HepG2 (cell line): ENCODE results near the gene RPL5. TPM values are rescaled to one million over a fixed set of nuclear protein-coding genes. Genes with fewer than 3 reads are reported as not detected.

Source experiments
- ATAC-seq: fragments of 200-7000 bp; cut with Tn5 transposase; 3 replicates; pipeline ENCODE4 v1.9.1; 2020; ENCODE audit warnings: mild to moderate bottlenecking, moderate library complexity
- BruUV-seq: library from RNA; stranded (reverse); fragments of 400-500 nt; replicated peaks from 2 replicates; lab custom pipeline; 2021; lab: Mats Ljungman, UMichigan
- CTCF ChIA-PET: fragments of 300-600 bp; formaldehyde crosslinking; extraction: SDS; loops from one replicate; lab custom pipeline; 2021; ENCODE audit warnings: low total read pairs, inconsistent platforms, low intra/inter-chr PET ratio; lab: Yijun Ruan, JAX
- POLR2A ChIA-PET: fragments of 350-600 bp; sonication (Branson Sonifier 250); formaldehyde crosslinking; loops from one replicate; lab custom pipeline; 2020; ENCODE audit warnings: antibody characterized with exemption, inconsistent platforms; lab: Yijun Ruan, JAX
- DNase-seq: peaks from one replicate; pipeline ENCODE4 v3.0.0-alpha.2; 2015; ENCODE audit warnings: low spot score
- FAIRE-seq: peaks from 3 replicates; lab custom pipeline; 2011; peaks lifted over from hg19 to GRCh38; lab: Jason Lieb, UNC
- H2AFZ ChIP-seq: one replicate; pipeline ENCODE4 v1.6.1; 2011; ENCODE audit warnings: low read length, inconsistent platforms
- H3K27ac ChIP-seq: fragments of 300-600 bp; 3 replicates; pipeline ENCODE4 v1.8.0; 2011; ENCODE audit warnings: mixed run types, mild to moderate bottlenecking, mixed read lengths, low read length, inconsistent platforms; ENCODE audit not compliant: insufficient read depth; ENCODE audit errors: extremely low read length
- H3K27me3 ChIP-seq, 2 experiments: fragments of 200-600 bp in 1 of 2; 2 replicates in 1 of 2; 3 replicates in 1 of 2; pipeline versions ENCODE4 v1.6.0 to v1.8.0; 2011; ENCODE audit warnings: low read length in 2 of 2, mild to moderate bottlenecking in 2 of 2, moderate library complexity in 2 of 2, inconsistent platforms in 1 of 2; ENCODE audit not compliant: insufficient read depth in 2 of 2, control insufficient read depth in 1 of 2
- H3K36me3 ChIP-seq, 2 experiments: fragments of 200-600 bp in 1 of 2; replicated peaks in 1 of 2; 2 replicates in 1 of 2; 3 replicates in 1 of 2; pipeline versions ENCODE4 v1.5.1 to v1.8.0; 2011; ENCODE audit warnings: low read length in 2 of 2, inconsistent platforms in 1 of 2; ENCODE audit not compliant: insufficient read depth in 2 of 2, control insufficient read depth in 1 of 2
- H3K4me1 ChIP-seq: 2 replicates; pipeline ENCODE4 v1.5.1; 2012; ENCODE audit warnings: low read length, inconsistent platforms; ENCODE audit not compliant: insufficient read depth
- H3K4me2 ChIP-seq: 2 replicates; pipeline ENCODE4 v1.6.0; 2011; ENCODE audit warnings: low read depth, low read length, inconsistent platforms
- H3K4me3 ChIP-seq, 3 experiments: fragments of 200-600 bp in 1 of 3; sonication (generic), shearing (Covaris generic) in 1 of 3; replicated peaks in 1 of 3; 2 replicates each; pipeline ENCODE4 v1.5.1; 2011 to 2016; ENCODE audit warnings: low read length in 3 of 3, inconsistent platforms in 2 of 3, low read depth in 2 of 3, mild to moderate bottlenecking in 2 of 3, control low read depth in 1 of 3, mixed read lengths in 1 of 3; ENCODE audit not compliant: insufficient read depth in 1 of 3
- H3K79me2 ChIP-seq: one replicate; pipeline ENCODE4 v1.6.1; 2011; ENCODE audit warnings: low read length, inconsistent platforms; ENCODE audit not compliant: insufficient read depth
- H3K9ac ChIP-seq: 2 replicates; pipeline ENCODE4 v1.6.0; 2011; ENCODE audit warnings: mild to moderate bottlenecking, low read depth, low read length, inconsistent platforms; ENCODE audit not compliant: insufficient read depth
- H3K9me3 ChIP-seq: 2 replicates; pipeline ENCODE4 v1.5.1; 2012; ENCODE audit warnings: mild to moderate bottlenecking, low read length
- H4K20me1 ChIP-seq: 2 replicates; pipeline ENCODE4 v1.6.0; 2011; ENCODE audit warnings: inconsistent platforms, mild to moderate bottlenecking, low read length, moderate library complexity; ENCODE audit not compliant: insufficient read depth
- ADNP ChIP-seq: sonication (generic); formaldehyde crosslinking; IDR thresholded peaks from 2 replicates; pipeline ENCODE4 v1.4.0; 2020; ENCODE audit warnings: missing genetic modification reagents
- CEBPB ChIP-seq: IDR thresholded peaks from 2 replicates; pipeline ENCODE4 v1.6.1; 2011; ENCODE audit warnings: low read depth, low read length, improper control_type of control experiment, borderline replicate concordance
- CSRNP2 ChIP-seq: sonication (generic); formaldehyde crosslinking; conservative IDR thresholded peaks from 2 replicates; pipeline ENCODE4 v1.8.0; 2022; ENCODE audit warnings: low read depth, missing genetic modification reagents
- DPF2 ChIP-seq: sonication (generic); formaldehyde crosslinking; IDR thresholded peaks from 2 replicates; pipeline ENCODE4 v1.4.0; 2020; ENCODE audit warnings: mild to moderate bottlenecking, low read depth, missing genetic modification reagents, borderline replicate concordance
- MTF2 ChIP-seq: sonication (generic); formaldehyde crosslinking; IDR thresholded peaks from 2 replicates; pipeline ENCODE4 v1.5.0; 2020; ENCODE audit warnings: missing genetic modification reagents, borderline replicate concordance
- NFYB ChIP-seq: sonication (generic); formaldehyde crosslinking; IDR thresholded peaks from 2 replicates; pipeline ENCODE4 v1.4.0; 2020; ENCODE audit warnings: missing genetic modification reagents
- RFXAP ChIP-seq: sonication (generic); formaldehyde crosslinking; IDR thresholded peaks from 2 replicates; pipeline ENCODE4 v1.4.0; 2020; ENCODE audit warnings: missing genetic modification reagents, borderline replicate concordance
- SP5 ChIP-seq: IDR thresholded peaks from 2 replicates; pipeline ENCODE4 v1.6.1; 2016; ENCODE audit warnings: low read depth, borderline replicate concordance
- ZBTB4 ChIP-seq: sonication (generic); formaldehyde crosslinking; IDR thresholded peaks from 2 replicates; pipeline ENCODE4 v1.4.0; 2020; ENCODE audit warnings: missing genetic modification reagents, mild to moderate bottlenecking, borderline replicate concordance
- ZEB1 ChIP-seq: IDR thresholded peaks from 2 replicates; pipeline ENCODE4 v1.6.1; 2012; ENCODE audit warnings: mild to moderate bottlenecking, low read depth, inconsistent platforms; ENCODE audit not compliant: insufficient replicate concordance
- ZFP41 ChIP-seq: sonication (generic); formaldehyde crosslinking; IDR thresholded peaks from 2 replicates; pipeline ENCODE4 v1.4.0; 2020; ENCODE audit warnings: mild to moderate bottlenecking, missing genetic modification reagents, borderline replicate concordance
- ZNF142 ChIP-seq: sonication (generic); formaldehyde crosslinking; IDR thresholded peaks from 2 replicates; pipeline ENCODE4 v1.4.0; 2020; ENCODE audit warnings: missing genetic modification reagents
- WGBS: methylation state at CpG from one replicate; pipeline ENCODE4 v1.1.6; 2017; ENCODE audit warnings: low lambda C conversion rate; 5-methylcytosine and 5-hydroxymethylcytosine counted together
- in situ Hi-C: cut with HindIII; loops from 2 replicates; pipeline ENCODE4 v1.10.0; 2017; ENCODE audit warnings: low pct_unique_long_range_greater_than_20kb; ENCODE audit not compliant: extremely low pct_ligation_motif_present
- intact Hi-C: fragments of 100-400 bp; cut with micrococcal nuclease; formaldehyde crosslinking; loops from one replicate; pipeline ENCODE4 v1.10.0; 2022; ENCODE audit not compliant: unreplicated experiment
- polyA plus RNA-seq, 8 experiments: library from polyadenylated mRNA; depleted of rRNA in 3 of 8; stranded (reverse) in 7 of 8; unstranded in 1 of 8; fragments of >200 nt; fragmentation: Illumina TruSeq in 4 of 8; extraction: Trizol in 4 of 8; gene quantifications; 2 replicates each; pipeline versions ENCODE4 v1.2.1 to v1.2.3, GENCODE V29; 2011 to 2016; ENCODE audit warnings: low read depth in 4 of 8, missing spikeins in 1 of 8, mixed read lengths in 1 of 8; ENCODE audit not compliant: insufficient read depth in 1 of 8
- total RNA-seq, 5 experiments: library from RNA; depleted of rRNA; stranded (reverse); fragments of >200 nt; fragmentation: Illumina TruSeq; extraction: Trizol; gene quantifications; 2 replicates each; pipeline ENCODE4 v1.2.3, GENCODE V29; 2016; ENCODE audit warnings: low read depth in 1 of 5

The RPL5 gene
- total and polyA plus RNA-seq, 2 of the 13 experiments (the other 11 are each of a cell fraction or from before 2014, with no cell fraction given), result 2,304 to 2,520 TPM

- no peak for TF ChIP-seq ZNF142
- no peak for TF ChIP-seq SP5
- no peak for TF ChIP-seq ZFP41 (CRISPR knock-in tag)
- no peak for TF ChIP-seq DPF2 (CRISPR knock-in tag)
- TF ChIP-seq NFYB (CRISPR knock-in tag), result no peak
- TF ChIP-seq ZEB1, result no peak
- no peak for TF ChIP-seq MTF2 (CRISPR knock-in tag)
These were observed 46.0 kb downstream of the RPL5 start (continued) for GRCh38 chr1:92877792-92878191.

DNA sequence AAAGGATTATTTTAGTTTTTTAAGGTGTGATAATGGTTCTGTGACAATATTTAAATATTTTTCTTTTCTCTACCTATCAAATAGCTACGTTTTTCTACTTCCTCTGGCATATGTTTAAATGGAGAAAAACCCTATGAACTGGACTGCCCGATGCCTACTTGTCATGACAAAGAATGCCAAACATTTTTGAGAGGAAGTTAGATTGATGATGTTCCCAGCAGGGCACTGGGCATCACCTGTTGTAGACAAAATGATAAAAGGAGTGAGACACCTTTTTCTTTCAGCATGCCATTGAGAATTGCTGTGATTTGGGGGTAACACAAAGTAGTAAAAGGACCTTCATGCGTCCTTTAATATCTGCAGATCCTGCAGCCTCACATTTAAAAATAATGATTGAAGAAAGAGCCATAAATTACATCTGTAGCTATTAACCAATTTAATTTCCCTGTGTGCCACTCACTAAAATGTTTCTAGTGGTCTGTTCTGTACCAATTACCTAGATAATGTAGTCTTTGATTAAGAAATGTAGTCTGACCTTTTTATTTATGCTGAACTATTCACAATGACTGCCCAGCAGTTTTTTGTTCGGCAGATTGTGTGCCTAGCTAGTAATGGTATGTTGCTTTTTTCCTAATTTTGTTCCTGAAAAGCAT is 47.6 kb downstream of the RPL5 start:
- in situ Hi-C loops (no loop called here), intact Hi-C loops (no loop called here)
- no peak for FAIRE-seq
- ATAC-seq, result no peak
- H3K36me3 ChIP-seq, result no peaks in the 10 kb centered on the region
- H3K4me1 ChIP-seq, result peaks cover 10% of the 10 kb centered on the region
- ChIA-PET CTCF (no interaction called here), POLR2A (no interaction called here)
- H3K4me3 ChIP-seq, result no peak overlapping the region
- H3K9ac ChIP-seq, result no peak overlapping the region
- no peak overlapping the region for H3K4me2 ChIP-seq
- no peaks in the 10 kb centered on the region for H3K27me3 ChIP-seq
- BruUV-seq, result no TSS peak
- H3K79me2 ChIP-seq, result peaks cover 1% of the 10 kb centered on the region
- H3K9me3 ChIP-seq, result no peaks in the 10 kb centered on the region
- H4K20me1 ChIP-seq, result no peaks in the 10 kb centered on the region
- H3K27ac ChIP-seq, result no peak overlapping the region
- 87% methylated on average over 4 of the region's 4 CpGs for WGBS
- no peak for DNase-seq
- no peak overlapping the region for H2AFZ ChIP-seq
- no peak for TF ChIP-seq ZBTB4
- no peak for TF ChIP-seq ADNP (CRISPR knock-in tag)
- no peak for TF ChIP-seq CSRNP2 (CRISPR knock-in tag)
- no peak for TF ChIP-seq ZFP41 (CRISPR knock-in tag)
- no peak for TF ChIP-seq RFXAP (CRISPR knock-in tag)
- no peak for TF ChIP-seq CEBPB
